ENCODE data around the gene PDE4B. TPM values are rescaled to one million over a fixed set of nuclear protein-coding genes. Genes with fewer than 3 reads are reported as not detected.

Gene PDE4B
- total and polyA plus RNA-seq, 2 of the 13 experiments (the other 11 are each of a cell fraction or from before 2014, with no cell fraction given), result not detected

DNA sequence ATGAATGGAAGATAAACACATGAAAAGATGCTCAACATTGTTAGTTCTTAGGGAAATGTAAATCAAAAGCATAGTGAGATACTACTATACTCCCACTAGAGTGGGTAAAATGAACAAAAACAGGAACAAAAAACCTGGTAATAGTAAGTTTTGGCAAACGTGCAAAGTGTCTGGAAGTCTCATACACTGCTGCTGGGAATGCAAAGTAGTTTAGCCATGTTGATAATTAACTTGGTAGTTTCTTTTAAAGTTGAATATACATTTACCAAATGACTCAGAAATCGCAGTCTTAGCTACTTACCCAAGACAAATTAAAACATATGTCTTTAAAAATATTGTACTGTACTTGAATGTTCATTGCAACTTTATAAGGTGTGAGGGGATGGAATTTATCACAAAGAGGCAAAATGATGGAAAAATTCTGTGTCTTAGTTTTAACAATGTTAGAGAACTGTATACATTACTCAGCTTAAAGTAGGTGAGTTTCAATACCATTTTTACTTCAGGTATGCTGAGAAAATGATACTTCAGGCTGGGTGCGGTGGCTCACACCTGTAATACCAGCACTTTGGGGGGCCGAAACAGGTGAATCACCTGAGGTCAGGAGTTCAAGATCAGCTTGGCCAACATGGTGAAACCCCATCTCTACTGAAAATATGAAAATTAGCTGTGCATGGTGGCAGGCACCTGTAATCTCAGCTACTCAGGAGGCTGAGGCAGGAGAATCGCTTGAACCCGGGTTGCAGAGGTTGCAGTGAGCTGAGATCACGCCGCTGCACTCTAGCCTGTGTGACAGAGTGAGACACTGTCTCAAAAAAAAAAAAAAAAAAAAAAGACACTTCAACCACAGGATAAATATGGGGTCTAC lies 102.3 kb downstream of the PDE4B start:
- FAIRE-seq (no peak), ATAC-seq (no peak), DNase-seq (ENCODE audit: low spot score) (no peak)
- Histone ChIP-seq H3K4me2 (ENCODE audit: low read depth, low read length) (no peak overlapping the region), H3K27me3 (ENCODE audit: control insufficient read depth in 1 of 2, insufficient read depth in 2 of 2, low read length in 2 of 2) (no peaks in the 10 kb centered on the region), H3K36me3 (replicated peaks in 1 of 2; ENCODE audit: control insufficient read depth in 1 of 2, insufficient read depth in 2 of 2, low read length in 2 of 2) (no peaks in the 10 kb centered on the region), H2AFZ (ENCODE audit: low read length) (no peak overlapping the region), H3K4me3 (replicated peaks in 1 of 3; ENCODE audit: insufficient read depth in 1 of 3, low read depth in 2 of 3, low read length in 3 of 3) (no peak overlapping the region), H4K20me1 (ENCODE audit: insufficient read depth, low read length) (no peaks in the 10 kb centered on the region), H3K9me3 (ENCODE audit: low read length) (no peaks in the 10 kb centered on the region), H3K9ac (ENCODE audit: insufficient read depth, low read depth, low read length) (no peak overlapping the region), H3K79me2 (ENCODE audit: insufficient read depth, low read length) (no peaks in the 10 kb centered on the region), H3K27ac (ENCODE audit: extremely low read length, insufficient read depth, low read length) (no peak overlapping the region), H3K4me1 (ENCODE audit: insufficient read depth, low read length) (no peaks in the 10 kb centered on the region)
- in situ Hi-C loops (cut with HindIII; ENCODE audit: extremely low pct_ligation_motif_present, low pct_unique_long_range_greater_than_20kb) (no loop called here), intact Hi-C loops (cut with micrococcal nuclease; ENCODE audit: unreplicated experiment) (no loop called here)
- TF ChIP-seq TSC22D2 (CRISPR knock-in tag; IDR thresholded peaks at IDR 0.05; ENCODE audit: borderline replicate concordance), result no peak
- TF ChIP-seq ELF4 (CRISPR knock-in tag; IDR thresholded peaks at IDR 0.05; ENCODE audit: borderline replicate concordance), result no peak
- no peak for TF ChIP-seq ZNF282 (IDR thresholded peaks at IDR 0.05; ENCODE audit: partially characterized antibody)
- TF ChIP-seq MAFF (IDR thresholded peaks at IDR 0.05; ENCODE audit: low read depth, low read length), result no peak
- TF ChIP-seq FIP1L1 (IDR thresholded peaks at IDR 0.05; ENCODE audit: borderline replicate concordance, insufficient read depth, low read depth, low read length), result no peak
- no peak for TF ChIP-seq ZNF496 (CRISPR knock-in tag; IDR thresholded peaks at IDR 0.05; ENCODE audit: insufficient replicate concordance)
- TF ChIP-seq MED13 (CRISPR knock-in tag; IDR thresholded peaks at IDR 0.05), result no peak
- CTCF ChIA-PET (ENCODE audit: low intra/inter-chr PET ratio, low total read pairs), result no interaction called here
- WGBS (ENCODE audit: low lambda C conversion rate), result 14% methylated on average over 8 of the region's 8 CpGs
- POLR2A ChIA-PET, result no interaction called here
- BruUV-seq (replicated peaks), result no TSS peak

DNA sequence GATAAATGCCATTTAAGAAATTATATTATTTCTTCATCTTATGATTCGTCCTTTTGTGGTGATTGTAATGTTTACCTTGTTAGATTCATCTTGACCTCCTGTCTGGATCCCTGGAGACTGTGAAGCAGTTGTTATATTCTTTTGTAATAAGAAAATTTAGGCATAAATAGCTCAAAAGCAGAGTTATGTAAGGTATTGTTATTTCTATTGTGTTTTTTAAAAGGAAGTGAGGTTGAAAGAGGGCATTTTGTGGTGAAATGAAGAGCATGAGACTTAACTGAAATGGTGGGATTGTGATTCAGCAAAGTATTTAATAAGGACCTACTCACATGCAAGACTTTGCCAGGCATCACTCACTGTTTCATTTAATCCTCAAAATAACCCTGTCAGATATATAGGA lies 104.0 kb downstream of the PDE4B start:
- ChIA-PET POLR2A (no interaction called here), CTCF (ENCODE audit: low intra/inter-chr PET ratio, low total read pairs) (no interaction called here)
- in situ Hi-C loops (cut with HindIII; ENCODE audit: extremely low pct_ligation_motif_present, low pct_unique_long_range_greater_than_20kb), result no loop called here
- FAIRE-seq, result no peak
- no peak for DNase-seq (ENCODE audit: low spot score)
- WGBS (ENCODE audit: low lambda C conversion rate), result 0% methylated on average over 1 of the region's 1 CpG
- Histone ChIP-seq H3K9me3 (ENCODE audit: low read length) (no peaks in the 10 kb centered on the region), H4K20me1 (ENCODE audit: insufficient read depth, low read length) (no peaks in the 10 kb centered on the region), H3K27ac (ENCODE audit: extremely low read length, insufficient read depth, low read length) (no peak overlapping the region), H2AFZ (ENCODE audit: low read length) (no peak overlapping the region), H3K9ac (ENCODE audit: insufficient read depth, low read depth, low read length) (no peak overlapping the region), H3K27me3 (ENCODE audit: control insufficient read depth in 1 of 2, insufficient read depth in 2 of 2, low read length in 2 of 2) (no peaks in the 10 kb centered on the region), H3K79me2 (ENCODE audit: insufficient read depth, low read length) (no peaks in the 10 kb centered on the region), H3K4me3 (replicated peaks in 1 of 3; ENCODE audit: insufficient read depth in 1 of 3, low read depth in 2 of 3, low read length in 3 of 3) (no peak overlapping the region), H3K4me2 (ENCODE audit: low read depth, low read length) (no peak overlapping the region), H3K36me3 (replicated peaks in 1 of 2; ENCODE audit: control insufficient read depth in 1 of 2, insufficient read depth in 2 of 2, low read length in 2 of 2) (no peaks in the 10 kb centered on the region), H3K4me1 (ENCODE audit: insufficient read depth, low read length) (no peaks in the 10 kb centered on the region)
- no TSS peak for BruUV-seq (replicated peaks)
- intact Hi-C loops (cut with micrococcal nuclease; ENCODE audit: unreplicated experiment), result no loop called here
- ATAC-seq, result no peak
- TF ChIP-seq, protein P1, sequence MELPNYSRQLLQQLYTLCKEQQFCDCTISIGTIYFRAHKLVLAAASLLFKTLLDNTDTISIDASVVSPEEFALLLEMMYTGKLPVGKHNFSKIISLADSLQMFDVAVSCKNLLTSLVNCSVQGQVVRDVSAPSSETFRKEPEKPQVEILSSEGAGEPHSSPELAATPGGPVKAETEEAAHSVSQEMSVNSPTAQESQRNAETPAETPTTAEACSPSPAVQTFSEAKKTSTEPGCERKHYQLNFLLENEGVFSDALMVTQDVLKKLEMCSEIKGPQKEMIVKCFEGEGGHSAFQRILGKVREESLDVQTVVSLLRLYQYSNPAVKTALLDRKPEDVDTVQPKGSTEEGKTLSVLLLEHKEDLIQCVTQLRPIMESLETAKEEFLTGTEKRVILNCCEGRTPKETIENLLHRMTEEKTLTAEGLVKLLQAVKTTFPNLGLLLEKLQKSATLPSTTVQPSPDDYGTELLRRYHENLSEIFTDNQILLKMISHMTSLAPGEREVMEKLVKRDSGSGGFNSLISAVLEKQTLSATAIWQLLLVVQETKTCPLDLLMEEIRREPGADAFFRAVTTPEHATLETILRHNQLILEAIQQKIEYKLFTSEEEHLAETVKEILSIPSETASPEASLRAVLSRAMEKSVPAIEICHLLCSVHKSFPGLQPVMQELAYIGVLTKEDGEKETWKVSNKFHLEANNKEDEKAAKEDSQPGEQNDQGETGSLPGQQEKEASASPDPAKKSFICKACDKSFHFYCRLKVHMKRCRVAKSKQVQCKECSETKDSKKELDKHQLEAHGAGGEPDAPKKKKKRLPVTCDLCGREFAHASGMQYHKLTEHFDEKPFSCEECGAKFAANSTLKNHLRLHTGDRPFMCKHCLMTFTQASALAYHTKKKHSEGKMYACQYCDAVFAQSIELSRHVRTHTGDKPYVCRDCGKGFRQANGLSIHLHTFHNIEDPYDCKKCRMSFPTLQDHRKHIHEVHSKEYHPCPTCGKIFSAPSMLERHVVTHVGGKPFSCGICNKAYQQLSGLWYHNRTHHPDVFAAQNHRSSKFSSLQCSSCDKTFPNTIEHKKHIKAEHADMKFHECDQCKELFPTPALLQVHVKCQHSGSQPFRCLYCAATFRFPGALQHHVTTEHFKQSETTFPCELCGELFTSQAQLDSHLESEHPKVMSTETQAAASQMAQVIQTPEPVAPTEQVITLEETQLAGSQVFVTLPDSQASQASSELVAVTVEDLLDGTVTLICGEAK (IDR thresholded peaks at IDR 0.05), result no peak
- TF ChIP-seq, protein P1 (CRISPR knock-in tag; IDR thresholded peaks at IDR 0.05), result no peak
- TF ChIP-seq ZFY (CRISPR knock-in tag; IDR thresholded peaks at IDR 0.05), result no peak

Data from HepG2 (cell line).